ENCODE measurements around the gene PRODH.
"Not testable (repeated sequence)": the region's sequence is repeated elsewhere in the genome, so short reads cannot be mapped to it uniquely, and the experiment has no call there.

Gene PRODH

GRCh38 chr22:18967391-18968010 is 31.4 kb upstream of the PRODH start:
- not testable (repeated sequence) for DNase-seq

- DNase-seq: peak; percentile 4
Measured at GRCh38 chr22:18966748-18967147, 30.7 kb upstream of the PRODH start.

- no peak for DNase-seq
Measured at GRCh38 chr22:18965526-18966421, 29.7 kb upstream of the PRODH start.

- DNase-seq: not testable (repeated sequence)
Measured at GRCh38 chr22:18964501-18965265, 28.6 kb upstream of the PRODH start.

- not testable (repeated sequence) for DNase-seq
Measured at GRCh38 chr22:18964051-18964450, 28.0 kb upstream of the PRODH start.

GRCh38 chr22:18962308-18962635 is 26.2 kb upstream of the PRODH start:
- DNase-seq: no peak

GRCh38 chr22:18961632-18962307 is 25.7 kb upstream of the PRODH start:
- DNase-seq: not testable (repeated sequence)

GRCh38 chr22:18961201-18961600 is 25.1 kb upstream of the PRODH start:
- not testable (repeated sequence) for DNase-seq

GRCh38 chr22:18960166-18960820 is 24.2 kb upstream of the PRODH start:
- DNase-seq: not testable (repeated sequence)

- not testable (repeated sequence) for DNase-seq
Measured at GRCh38 chr22:18959741-18960140, 23.6 kb upstream of the PRODH start.

- DNase-seq: not testable (repeated sequence)
Measured at GRCh38 chr22:18959266-18959665, 23.2 kb upstream of the PRODH start.

- DNase-seq: peak; percentile 37
Measured at GRCh38 chr22:18958738-18959137, 22.6 kb upstream of the PRODH start.

- not testable (repeated sequence) for DNase-seq
Measured at GRCh38 chr22:18958321-18958705, 22.2 kb upstream of the PRODH start.

- DNase-seq: not testable (repeated sequence)
Measured at GRCh38 chr22:18957621-18958320, 21.7 kb upstream of the PRODH start.

GRCh38 chr22:18956956-18957355 is 20.9 kb upstream of the PRODH start:
- DNase-seq: not testable (repeated sequence)

- not testable (repeated sequence) for DNase-seq
Measured at GRCh38 chr22:18956121-18956895, 20.2 kb upstream of the PRODH start.

- DNase-seq: no peak
Measured at GRCh38 chr22:18955696-18956095, 19.6 kb upstream of the PRODH start.

- DNase-seq: no peak
Measured at GRCh38 chr22:18954990-18955571, 19.0 kb upstream of the PRODH start.

GRCh38 chr22:18954303-18954989 is 18.4 kb upstream of the PRODH start:
- DNase-seq: not testable (repeated sequence)

GRCh38 chr22:18953128-18953527 is 17.0 kb upstream of the PRODH start:
- not testable (repeated sequence) for DNase-seq
